HG03060 (cell line): ENCODE results near the gene FCGR3A.
"Not testable (repeated sequence)": the region's sequence is repeated elsewhere in the genome, so short reads cannot be mapped to it uniquely, and the experiment has no call there.

Experiments used
- ATAC-seq: cut with Tn5 transposase; IDR thresholded peaks from one replicate; pipeline ENCODE4 v1.9.1; 2021; ENCODE audit warnings: low read depth, moderate number of reproducible peaks; ENCODE audit not compliant: unreplicated experiment

The FCGR3A gene

DNA sequence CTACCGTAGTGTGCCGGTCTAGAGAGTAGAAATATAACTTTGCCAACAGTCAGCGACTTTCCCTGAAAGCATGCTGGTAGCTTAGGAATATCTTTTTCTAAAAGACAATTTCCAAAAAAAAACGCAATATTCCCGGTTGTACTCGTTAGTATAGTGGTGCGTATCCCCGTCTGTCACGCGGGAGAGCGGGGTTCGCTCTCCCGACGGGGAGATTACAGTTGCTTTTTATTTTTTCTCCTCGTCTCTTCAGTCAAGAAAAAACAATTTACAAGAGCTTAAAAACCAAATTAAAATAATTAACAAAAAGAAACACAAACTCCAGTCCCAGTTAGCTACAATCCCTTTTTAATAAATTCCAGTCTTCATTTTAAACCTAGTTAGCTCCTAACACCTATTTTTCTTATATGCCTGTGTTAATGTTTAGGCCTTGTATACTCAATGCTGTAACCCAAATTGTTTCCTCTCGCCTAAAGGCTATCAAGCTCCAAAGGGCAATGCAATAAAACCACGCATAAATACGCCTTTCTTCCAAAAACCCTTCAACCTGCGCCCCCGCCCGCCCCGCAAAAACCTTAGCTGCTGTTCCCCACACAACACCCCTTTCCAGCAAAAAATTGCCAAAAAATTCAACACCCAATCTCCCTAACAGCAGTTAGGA is 17.5 kb downstream of the FCGR3A start:
- ATAC-seq = no peak

DNA sequence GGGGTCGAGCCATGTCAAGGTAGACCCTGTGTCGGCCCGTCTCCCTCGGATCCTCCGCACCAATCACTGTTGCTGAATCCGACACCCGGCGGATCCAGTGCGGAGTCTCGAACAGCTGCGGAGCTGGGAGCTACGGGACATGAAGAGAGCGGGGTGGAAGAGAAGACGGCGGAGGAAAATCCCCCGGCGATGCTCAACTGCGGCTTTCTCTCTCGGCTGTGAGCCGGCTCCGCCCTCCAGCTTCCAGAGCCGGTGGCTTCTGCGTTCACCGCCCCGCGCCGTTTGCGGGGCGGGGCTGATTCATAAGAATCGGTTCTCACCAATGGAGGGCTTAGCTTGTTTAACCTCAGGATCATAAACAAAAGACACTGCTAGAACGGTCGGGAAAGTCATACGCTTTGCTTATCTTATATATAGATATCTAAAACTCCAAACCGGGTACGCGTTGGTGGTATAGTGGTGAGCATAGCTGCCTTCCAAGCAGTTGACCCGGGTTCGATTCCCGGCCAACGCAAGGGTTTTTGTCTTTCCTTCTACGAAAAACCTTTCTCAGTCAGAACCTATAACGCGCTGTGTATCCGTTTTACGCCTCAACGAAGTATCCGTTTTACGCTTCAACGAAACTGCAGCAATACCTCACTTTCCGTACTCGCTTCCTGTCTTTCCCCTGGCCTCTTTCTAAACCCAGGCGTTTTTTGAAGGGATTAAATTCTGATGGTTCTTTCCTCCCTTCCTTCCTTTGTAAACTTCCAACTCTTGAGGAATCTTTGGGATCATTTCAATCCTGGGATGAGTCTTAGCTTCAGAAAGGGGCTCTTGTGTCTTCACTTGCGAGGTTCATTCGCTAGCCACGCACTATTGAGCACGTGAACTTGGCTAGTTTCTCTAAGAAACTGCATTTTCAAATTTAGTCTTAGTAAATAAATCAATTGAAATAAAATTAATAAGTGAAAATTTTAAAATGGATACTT is 18.7 kb downstream of the FCGR3A start:
- ATAC-seq = peak; percentile 74

DNA sequence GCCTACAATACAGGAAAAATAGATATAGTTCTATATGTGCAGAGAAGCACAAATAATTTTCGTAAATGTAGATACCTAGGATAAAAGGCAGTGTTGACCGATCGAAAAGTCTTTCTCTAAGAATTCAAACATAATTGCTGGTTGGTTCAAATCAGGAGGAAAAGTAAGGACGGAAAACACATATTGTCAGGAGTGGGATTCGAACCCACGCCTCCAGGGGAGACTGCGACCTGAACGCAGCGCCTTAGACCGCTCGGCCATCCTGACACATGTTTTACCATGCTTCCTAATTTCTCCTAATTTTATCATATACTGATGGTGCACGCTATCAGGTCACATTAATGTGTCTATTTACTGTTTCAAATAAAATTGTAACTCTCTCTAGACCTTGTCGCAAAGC is 19.5 kb downstream of the FCGR3A start:
- not testable (repeated sequence) for ATAC-seq

DNA sequence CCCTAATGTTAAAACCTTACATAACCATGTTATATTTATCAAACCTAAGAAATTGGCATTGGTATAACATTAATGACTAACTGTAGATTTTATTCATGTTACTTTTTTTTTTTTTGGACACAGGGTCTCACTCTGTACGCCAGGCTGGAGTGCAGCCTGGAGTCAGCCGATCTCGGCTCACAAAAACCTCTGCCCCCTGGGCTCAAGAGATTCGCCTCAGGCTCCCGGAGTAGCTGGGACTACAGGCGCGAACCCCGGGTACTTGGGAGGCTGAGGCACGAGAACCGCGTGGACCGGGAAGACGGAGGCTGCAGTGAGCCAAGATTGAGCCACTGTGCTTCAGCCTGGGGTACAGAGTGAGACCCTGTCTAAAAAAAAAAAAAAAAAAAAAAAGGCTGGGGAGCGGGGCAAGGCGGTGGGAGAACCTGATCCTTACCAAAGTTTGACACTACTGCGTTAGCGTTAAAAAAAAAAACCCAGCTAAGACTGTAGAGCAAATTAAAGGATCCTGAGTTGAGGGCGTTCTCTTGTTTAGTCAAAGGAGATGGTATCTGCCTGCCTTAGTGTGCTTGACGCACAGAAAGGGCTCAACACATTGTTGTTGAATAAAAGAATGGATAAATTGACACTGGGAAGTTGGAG is 20.0 kb downstream of the FCGR3A start:
- not testable (repeated sequence) for ATAC-seq

DNA sequence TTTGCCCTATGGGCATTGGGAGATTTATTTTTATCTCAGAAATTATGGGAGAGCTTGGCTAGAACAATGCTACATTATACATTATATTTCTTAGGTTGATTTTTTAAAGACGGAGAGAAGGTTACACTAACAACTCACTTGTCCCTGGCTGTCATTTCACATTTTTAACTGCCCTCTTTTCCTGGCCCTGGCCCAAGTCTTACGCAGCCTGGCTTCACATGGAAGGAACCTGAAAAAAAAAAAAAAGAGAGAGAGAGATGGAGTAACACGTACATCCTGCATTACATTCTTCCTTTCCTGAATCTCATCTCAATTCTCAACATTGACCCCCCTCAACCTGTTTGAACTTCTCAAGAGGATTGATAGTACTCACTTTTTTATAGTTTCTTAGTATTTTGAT is 21.1 kb downstream of the FCGR3A start:
- not testable (repeated sequence) for ATAC-seq

DNA sequence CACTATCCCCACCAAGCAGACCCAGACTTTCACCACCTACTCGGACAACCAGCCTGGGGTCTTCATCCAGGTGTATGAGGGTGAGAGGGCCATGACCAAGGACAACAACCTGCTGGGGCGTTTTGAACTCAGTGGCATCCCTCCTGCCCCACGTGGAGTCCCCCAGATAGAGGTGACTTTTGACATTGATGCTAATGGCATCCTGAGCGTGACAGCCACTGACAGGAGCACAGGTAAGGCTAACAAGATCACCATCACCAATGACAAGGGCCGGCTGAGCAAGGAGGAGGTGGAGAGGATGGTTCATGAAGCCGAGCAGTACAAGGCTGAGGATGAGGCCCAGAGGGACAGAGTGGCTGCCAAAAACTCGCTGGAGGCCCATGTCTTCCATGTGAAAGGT is 23.7 kb downstream of the FCGR3A start:
- ATAC-seq = not testable (repeated sequence)

DNA sequence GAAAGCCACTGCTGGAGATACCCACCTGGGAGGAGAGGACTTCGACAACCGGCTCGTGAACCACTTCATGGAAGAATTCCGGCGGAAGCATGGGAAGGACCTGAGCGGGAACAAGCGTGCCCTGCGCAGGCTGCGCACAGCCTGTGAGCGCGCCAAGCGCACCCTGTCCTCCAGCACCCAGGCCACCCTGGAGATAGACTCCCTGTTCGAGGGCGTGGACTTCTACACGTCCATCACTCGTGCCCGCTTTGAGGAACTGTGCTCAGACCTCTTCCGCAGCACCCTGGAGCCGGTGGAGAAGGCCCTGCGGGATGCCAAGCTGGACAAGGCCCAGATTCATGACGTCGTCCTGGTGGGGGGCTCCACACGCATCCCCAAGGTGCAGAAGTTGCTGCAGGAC is 24.3 kb downstream of the FCGR3A start:
- not testable (repeated sequence) for ATAC-seq

DNA sequence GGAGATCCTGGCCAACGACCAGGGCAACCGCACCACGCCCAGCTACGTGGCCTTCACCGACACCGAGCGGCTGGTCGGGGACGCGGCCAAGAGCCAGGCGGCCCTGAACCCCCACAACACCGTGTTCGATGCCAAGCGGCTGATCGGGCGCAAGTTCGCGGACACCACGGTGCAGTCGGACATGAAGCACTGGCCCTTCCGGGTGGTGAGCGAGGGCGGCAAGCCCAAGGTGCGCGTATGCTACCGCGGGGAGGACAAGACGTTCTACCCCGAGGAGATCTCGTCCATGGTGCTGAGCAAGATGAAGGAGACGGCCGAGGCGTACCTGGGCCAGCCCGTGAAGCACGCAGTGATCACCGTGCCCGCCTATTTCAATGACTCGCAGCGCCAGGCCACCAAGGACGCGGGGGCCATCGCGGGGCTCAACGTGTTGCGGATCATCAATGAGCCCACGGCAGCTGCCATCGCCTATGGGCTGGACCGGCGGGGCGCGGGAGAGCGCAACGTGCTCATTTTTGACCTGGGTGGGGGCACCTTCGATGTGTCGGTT is 24.8 kb downstream of the FCGR3A start:
- not testable (repeated sequence) for ATAC-seq

DNA sequence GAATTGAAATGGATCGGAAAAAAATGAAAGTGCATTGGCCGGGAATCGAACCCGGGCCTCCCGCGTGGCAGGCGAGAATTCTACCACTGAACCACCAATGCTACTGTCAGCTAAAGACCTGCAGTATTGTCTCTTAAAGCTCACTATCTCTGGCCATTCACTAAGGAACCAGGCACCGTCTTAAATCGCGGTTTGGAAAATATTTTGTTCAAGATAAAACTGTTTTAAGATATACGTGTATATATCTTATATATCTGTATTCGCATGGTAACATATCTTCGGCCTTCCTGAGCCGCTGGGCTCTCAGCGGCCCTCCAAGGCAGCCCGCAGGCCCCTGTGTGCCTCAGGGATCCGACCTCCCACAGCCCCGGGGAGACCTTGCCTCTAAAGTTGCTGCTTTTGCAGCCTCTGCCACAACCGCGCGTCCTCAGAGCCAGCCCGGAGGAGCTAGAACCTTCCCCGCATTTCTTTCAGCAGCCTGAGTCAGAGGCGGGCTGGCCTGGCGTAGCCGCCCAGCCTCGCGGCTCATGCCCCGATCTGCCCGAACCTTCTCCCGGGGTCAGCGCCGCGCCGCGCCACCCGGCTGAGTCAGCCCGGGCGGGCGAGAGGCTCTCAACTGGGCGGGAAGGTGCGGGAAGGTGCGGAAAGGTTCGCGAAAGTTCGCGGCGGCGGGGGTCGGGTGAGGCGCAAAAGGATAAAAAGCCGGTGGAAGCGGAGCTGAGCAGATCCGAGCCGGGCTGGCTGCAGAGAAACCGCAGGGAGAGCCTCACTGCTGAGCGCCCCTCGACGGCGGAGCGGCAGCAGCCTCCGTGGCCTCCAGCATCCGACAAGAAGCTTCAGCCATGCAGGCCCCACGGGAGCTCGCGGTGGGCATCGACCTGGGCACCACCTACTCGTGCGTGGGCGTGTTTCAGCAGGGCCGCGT is 25.5 kb downstream of the FCGR3A start, which contains the start of gene HSPA6:
Gene HSPA6, plus strand, starts transcription at position 724 of the 925 bp plus-strand sequence. Its CDS starts 119 bp downstream, at position 843.
- not testable (repeated sequence) for ATAC-seq

DNA sequence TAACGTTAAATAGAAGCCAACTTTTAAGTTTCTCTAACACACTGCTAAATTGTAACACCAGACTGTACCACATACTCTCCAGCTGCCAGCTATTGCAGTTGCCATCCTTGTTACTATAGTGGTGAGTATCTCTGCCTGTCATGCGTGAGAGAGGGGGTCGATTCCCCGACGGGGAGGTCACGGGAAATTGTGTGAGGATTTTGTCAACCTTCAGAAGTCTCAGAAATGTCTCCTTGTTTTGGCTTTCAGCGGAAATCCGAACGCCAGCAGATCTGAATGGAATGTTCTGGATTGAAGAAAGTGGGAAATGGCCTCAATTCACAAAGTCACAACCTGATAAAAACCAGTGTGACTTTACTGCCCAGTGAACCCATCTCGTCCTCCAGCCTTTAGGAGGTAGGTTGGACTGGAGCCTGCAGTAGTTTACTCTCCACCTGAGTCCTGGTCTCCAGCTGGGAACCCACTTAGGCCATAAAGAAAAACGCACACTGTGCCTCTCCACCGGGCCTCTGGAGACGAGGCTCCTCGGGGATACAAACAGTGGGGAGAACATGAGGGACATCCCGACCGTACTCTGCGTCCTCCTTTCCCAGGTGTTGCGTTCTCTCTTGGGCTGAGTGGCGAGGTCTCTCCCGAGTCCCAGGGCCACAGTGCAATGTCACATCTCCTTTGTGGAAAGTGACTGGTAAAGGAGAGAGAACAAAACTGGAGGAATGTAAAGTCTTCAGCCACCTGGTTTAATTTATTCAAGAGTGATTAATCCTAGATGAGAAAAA is 26.4 kb downstream of the FCGR3A start:
- not testable (repeated sequence) for ATAC-seq

DNA sequence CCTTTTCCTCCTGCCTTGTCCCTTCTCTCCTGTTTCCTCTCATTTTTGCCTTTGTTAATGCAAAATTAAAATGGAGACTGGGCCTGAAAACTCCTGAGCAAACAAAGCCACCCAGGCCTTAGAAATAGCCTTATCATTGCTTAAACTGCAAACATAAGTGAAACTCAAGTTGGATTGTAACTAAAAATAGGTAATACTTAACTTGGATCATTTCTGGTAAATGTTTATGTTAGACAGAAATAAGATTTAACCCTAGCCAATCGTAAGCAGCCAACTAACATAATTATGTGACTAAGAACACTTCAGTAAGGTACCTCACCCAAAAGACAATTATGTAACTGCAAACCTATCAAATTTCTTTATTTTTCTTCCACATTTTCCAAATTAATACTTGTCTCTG is 35.7 kb downstream of the FCGR3A start:
- ATAC-seq = not testable (repeated sequence)

DNA sequence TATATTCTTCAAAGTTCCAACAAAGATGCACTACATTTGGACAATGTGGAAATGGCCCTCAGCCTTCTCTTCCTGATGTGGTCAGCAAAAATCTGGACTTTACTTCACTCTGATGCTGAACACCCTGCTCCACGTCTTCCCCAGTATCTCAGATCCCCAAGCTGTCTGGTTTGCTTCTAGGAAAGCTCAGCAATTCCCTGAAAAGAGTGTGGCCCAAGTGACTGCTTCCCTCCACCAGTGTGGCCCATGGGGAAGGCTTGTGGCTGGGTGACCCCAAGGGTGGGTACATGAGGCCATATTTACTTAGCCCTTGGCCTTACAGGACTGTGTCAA is 36.2 kb downstream of the FCGR3A start:
- not testable (repeated sequence) for ATAC-seq

DNA sequence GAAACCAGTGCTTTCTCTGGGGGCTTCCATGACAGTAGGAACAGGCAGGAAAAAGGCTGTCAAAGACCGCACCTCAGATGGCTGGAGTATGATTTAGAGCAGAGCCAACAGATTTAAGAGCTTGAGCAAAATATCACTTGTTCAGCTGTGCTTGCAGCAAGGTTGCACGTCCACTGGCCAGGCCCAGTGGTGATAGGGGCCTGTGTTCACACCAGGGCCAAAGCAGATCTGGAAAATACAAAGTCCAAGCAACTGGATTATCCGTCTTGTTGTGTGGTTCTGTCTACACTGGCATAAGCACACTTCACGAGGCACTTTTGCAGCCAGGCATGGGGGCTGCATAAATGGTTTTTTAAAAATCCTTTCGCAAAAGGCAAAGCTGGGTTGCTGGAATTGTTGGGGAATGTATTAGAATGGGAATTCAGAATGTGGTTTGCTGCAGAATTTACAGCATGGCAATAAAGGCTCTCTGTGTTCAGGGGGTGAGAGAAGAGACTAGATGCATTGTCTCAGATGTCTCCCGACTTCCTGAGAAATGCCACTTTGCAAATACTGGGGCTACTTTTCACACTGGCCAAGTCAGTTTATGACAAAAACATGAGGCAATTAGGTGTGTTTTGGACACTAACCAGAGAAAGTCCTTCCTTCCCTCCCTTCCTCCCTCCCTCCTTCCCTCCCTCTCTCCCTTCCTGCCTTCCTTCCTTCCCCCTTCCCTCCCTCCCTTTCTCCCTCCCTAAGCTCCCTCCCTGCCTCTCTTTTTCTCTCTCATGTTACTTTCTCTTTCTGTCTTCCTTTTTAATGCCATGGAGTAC is 36.8 kb downstream of the FCGR3A start:
- ATAC-seq = not testable (repeated sequence)

DNA sequence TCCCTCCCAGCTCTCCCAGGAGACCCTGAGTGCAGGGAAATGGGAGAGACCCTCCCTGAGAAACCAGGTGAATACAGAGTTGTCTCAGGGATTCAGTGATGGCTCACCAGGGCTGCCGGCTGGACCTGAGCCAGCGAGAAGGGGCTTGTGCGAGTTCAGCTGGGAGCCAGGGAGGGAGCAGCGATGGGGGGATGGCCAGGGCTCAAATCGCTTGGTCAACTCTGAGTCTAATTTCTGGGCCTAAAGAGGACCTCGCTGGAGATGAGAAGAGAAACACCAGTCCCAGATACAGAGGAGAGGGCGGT is 37.9 kb downstream of the FCGR3A start:
- no peak for ATAC-seq

DNA sequence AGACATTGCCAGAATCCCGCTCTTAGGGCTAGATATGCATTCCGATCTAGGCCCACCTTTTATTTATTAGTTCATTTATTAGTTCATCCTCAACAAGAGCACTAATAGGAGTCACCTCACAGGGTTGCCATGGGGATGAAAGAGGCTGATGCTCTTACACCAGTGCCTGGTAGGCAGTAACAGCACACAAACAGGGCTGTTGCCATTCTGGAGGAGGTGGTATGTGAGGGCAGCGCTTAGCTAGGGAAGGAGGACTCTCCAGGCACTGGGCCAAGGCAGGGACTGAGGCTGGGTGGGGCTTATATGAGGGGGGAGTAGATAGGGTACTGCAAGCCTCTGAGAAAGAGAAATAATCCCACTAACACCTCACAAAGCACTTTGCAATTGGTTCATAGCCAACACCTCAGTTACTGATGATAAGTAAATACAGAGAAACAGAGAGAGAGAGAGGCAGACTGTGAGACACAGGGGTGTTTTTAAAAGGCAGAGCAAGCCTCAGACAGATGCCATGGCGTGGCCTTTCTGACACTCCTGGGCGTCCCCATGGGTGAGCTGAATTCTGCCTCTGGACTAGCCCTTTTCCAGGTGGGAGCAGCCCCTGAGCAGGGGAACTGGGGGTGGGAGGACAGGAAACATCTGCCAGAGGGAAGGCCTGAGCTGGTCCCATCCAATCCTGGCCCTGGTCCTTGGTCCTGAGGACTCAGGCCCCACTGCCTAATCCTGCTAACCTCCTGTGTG is 38.4 kb downstream of the FCGR3A start:
- no peak for ATAC-seq

DNA sequence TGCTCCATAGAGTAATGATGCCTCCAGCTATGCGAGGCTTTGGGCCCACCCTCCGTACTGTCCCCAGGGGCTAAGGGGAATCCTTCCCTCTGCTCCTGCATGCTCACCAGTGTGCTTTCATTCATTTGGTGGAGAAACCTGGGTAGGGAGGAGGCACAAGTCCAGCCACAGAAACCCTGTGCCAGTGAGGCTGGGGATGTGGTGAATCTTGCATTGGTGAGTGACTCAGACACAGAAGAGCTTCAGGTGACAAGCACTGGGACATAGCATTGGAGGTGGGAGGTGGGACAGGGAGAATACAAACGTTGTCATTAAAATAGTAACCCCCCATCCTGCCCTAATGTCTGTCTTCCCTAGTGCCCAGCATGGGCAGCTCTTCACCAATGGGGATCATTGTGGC is 39.1 kb downstream of the FCGR3A start:
- ATAC-seq = no peak

DNA sequence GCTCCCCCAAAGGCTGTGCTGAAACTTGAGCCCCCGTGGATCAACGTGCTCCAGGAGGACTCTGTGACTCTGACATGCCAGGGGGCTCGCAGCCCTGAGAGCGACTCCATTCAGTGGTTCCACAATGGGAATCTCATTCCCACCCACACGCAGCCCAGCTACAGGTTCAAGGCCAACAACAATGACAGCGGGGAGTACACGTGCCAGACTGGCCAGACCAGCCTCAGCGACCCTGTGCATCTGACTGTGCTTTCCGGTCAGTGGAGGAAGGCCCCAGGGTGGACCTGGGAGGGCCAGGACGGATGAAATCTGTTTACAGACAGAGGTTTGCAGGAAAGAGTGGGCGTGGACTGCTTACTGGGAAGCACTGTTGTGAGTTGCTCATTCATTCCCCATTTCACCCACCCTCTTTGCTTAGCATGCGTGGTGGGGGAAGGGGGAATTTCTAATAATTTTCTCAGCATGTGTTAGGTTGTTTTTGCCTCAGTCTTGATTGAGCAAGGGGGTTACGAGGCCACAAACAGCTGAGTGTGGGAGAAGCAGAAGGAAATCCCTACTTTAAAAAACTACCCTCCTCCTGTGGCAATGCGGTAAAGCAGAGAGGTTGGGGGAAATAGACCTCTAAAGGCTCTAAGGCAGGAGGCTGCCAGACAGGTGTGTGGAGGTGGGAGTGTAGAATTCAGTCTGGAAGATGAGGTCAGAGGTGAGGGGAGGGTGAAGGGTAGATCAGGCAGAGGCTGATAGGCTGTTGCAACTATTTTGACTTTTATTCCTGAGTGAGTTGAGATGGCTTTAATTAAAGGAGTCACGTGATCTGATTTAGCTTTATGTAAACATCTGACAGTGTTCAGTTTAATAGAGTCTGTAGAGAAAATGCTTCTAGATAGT is 43.0 kb downstream of the FCGR3A start:
- no peak for ATAC-seq
